HepG2 (cell line): ENCODE measurements around the gene ASCC3. TPM values are rescaled to one million over a fixed set of nuclear protein-coding genes. Genes with fewer than 3 reads are reported as not detected.

Experiments
- ATAC-seq: fragments of 200-7000 bp; cut with Tn5 transposase; 3 replicates; pipeline ENCODE4 v1.9.1; 2020; ENCODE audit warnings: mild to moderate bottlenecking, moderate library complexity
- BruUV-seq: library from RNA; stranded (reverse); fragments of 400-500 nt; replicated peaks from 2 replicates; lab custom pipeline; 2021; lab: Mats Ljungman, UMichigan
- CTCF ChIA-PET: fragments of 300-600 bp; formaldehyde crosslinking; extraction: SDS; loops from one replicate; lab custom pipeline; 2021; ENCODE audit warnings: low total read pairs, inconsistent platforms, low intra/inter-chr PET ratio; lab: Yijun Ruan, JAX
- POLR2A ChIA-PET: fragments of 350-600 bp; sonication (Branson Sonifier 250); formaldehyde crosslinking; loops from one replicate; lab custom pipeline; 2020; ENCODE audit warnings: antibody characterized with exemption, inconsistent platforms; lab: Yijun Ruan, JAX
- DNase-seq: peaks from one replicate; pipeline ENCODE4 v3.0.0-alpha.2; 2015; ENCODE audit warnings: low spot score
- FAIRE-seq: peaks from 3 replicates; lab custom pipeline; 2011; peaks lifted over from hg19 to GRCh38; lab: Jason Lieb, UNC
- H2AFZ ChIP-seq: one replicate; pipeline ENCODE4 v1.6.1; 2011; ENCODE audit warnings: low read length, inconsistent platforms
- H3K27ac ChIP-seq: fragments of 300-600 bp; 3 replicates; pipeline ENCODE4 v1.8.0; 2011; ENCODE audit warnings: mixed run types, mild to moderate bottlenecking, mixed read lengths, low read length, inconsistent platforms; ENCODE audit not compliant: insufficient read depth; ENCODE audit errors: extremely low read length
- H3K27me3 ChIP-seq, 2 experiments: fragments of 200-600 bp in 1 of 2; 2 replicates in 1 of 2; 3 replicates in 1 of 2; pipeline versions ENCODE4 v1.6.0 to v1.8.0; 2011; ENCODE audit warnings: low read length in 2 of 2, mild to moderate bottlenecking in 2 of 2, moderate library complexity in 2 of 2, inconsistent platforms in 1 of 2; ENCODE audit not compliant: insufficient read depth in 2 of 2, control insufficient read depth in 1 of 2
- H3K36me3 ChIP-seq, 2 experiments: fragments of 200-600 bp in 1 of 2; replicated peaks in 1 of 2; 2 replicates in 1 of 2; 3 replicates in 1 of 2; pipeline versions ENCODE4 v1.5.1 to v1.8.0; 2011; ENCODE audit warnings: low read length in 2 of 2, inconsistent platforms in 1 of 2; ENCODE audit not compliant: insufficient read depth in 2 of 2, control insufficient read depth in 1 of 2
- H3K4me1 ChIP-seq: 2 replicates; pipeline ENCODE4 v1.5.1; 2012; ENCODE audit warnings: low read length, inconsistent platforms; ENCODE audit not compliant: insufficient read depth
- H3K4me2 ChIP-seq: 2 replicates; pipeline ENCODE4 v1.6.0; 2011; ENCODE audit warnings: low read depth, low read length, inconsistent platforms
- H3K4me3 ChIP-seq, 3 experiments: fragments of 200-600 bp in 1 of 3; sonication (generic), shearing (Covaris generic) in 1 of 3; replicated peaks in 1 of 3; 2 replicates each; pipeline ENCODE4 v1.5.1; 2011 to 2016; ENCODE audit warnings: low read length in 3 of 3, inconsistent platforms in 2 of 3, low read depth in 2 of 3, mild to moderate bottlenecking in 2 of 3, control low read depth in 1 of 3, mixed read lengths in 1 of 3; ENCODE audit not compliant: insufficient read depth in 1 of 3
- H3K79me2 ChIP-seq: one replicate; pipeline ENCODE4 v1.6.1; 2011; ENCODE audit warnings: low read length, inconsistent platforms; ENCODE audit not compliant: insufficient read depth
- H3K9ac ChIP-seq: 2 replicates; pipeline ENCODE4 v1.6.0; 2011; ENCODE audit warnings: mild to moderate bottlenecking, low read depth, low read length, inconsistent platforms; ENCODE audit not compliant: insufficient read depth
- H3K9me3 ChIP-seq: 2 replicates; pipeline ENCODE4 v1.5.1; 2012; ENCODE audit warnings: mild to moderate bottlenecking, low read length
- H4K20me1 ChIP-seq: 2 replicates; pipeline ENCODE4 v1.6.0; 2011; ENCODE audit warnings: inconsistent platforms, mild to moderate bottlenecking, low read length, moderate library complexity; ENCODE audit not compliant: insufficient read depth
- FOSL2 ChIP-seq: sonication (generic); formaldehyde crosslinking; IDR thresholded peaks from 2 replicates; pipeline ENCODE4 v1.4.0; 2020; ENCODE audit warnings: missing genetic modification reagents
- IRF1 ChIP-seq: sonication (generic); formaldehyde crosslinking; IDR thresholded peaks from 2 replicates; pipeline ENCODE4 v1.4.0; 2020; ENCODE audit warnings: low read depth, mild to moderate bottlenecking, missing genetic modification reagents
- JDP2 ChIP-seq: sonication (generic); formaldehyde crosslinking; IDR thresholded peaks from 2 replicates; pipeline ENCODE4 v1.8.1; 2022; ENCODE audit warnings: missing genetic modification reagents, borderline replicate concordance
- JUNB ChIP-seq: sonication (generic); formaldehyde crosslinking; IDR thresholded peaks from 2 replicates; pipeline ENCODE4 v1.8.0; 2022; ENCODE audit warnings: missing genetic modification reagents, mild to moderate bottlenecking, borderline replicate concordance
- SNAI1 ChIP-seq: sonication (generic); formaldehyde crosslinking; IDR thresholded peaks from 2 replicates; pipeline ENCODE4 v1.5.0; 2020; ENCODE audit warnings: mild to moderate bottlenecking, missing genetic modification reagents, borderline replicate concordance
- WGBS: methylation state at CpG from one replicate; pipeline ENCODE4 v1.1.6; 2017; ENCODE audit warnings: low lambda C conversion rate; 5-methylcytosine and 5-hydroxymethylcytosine counted together
- in situ Hi-C: cut with HindIII; loops from 2 replicates; pipeline ENCODE4 v1.10.0; 2017; ENCODE audit warnings: low pct_unique_long_range_greater_than_20kb; ENCODE audit not compliant: extremely low pct_ligation_motif_present
- intact Hi-C: fragments of 100-400 bp; cut with micrococcal nuclease; formaldehyde crosslinking; loops from one replicate; pipeline ENCODE4 v1.10.0; 2022; ENCODE audit not compliant: unreplicated experiment
- polyA plus RNA-seq, 8 experiments: library from polyadenylated mRNA; depleted of rRNA in 3 of 8; stranded (reverse) in 7 of 8; unstranded in 1 of 8; fragments of >200 nt; fragmentation: Illumina TruSeq in 4 of 8; extraction: Trizol in 4 of 8; gene quantifications; 2 replicates each; pipeline versions ENCODE4 v1.2.1 to v1.2.3, GENCODE V29; 2011 to 2016; ENCODE audit warnings: low read depth in 4 of 8, missing spikeins in 1 of 8, mixed read lengths in 1 of 8; ENCODE audit not compliant: insufficient read depth in 1 of 8
- total RNA-seq, 5 experiments: library from RNA; depleted of rRNA; stranded (reverse); fragments of >200 nt; fragmentation: Illumina TruSeq; extraction: Trizol; gene quantifications; 2 replicates each; pipeline ENCODE4 v1.2.3, GENCODE V29; 2016; ENCODE audit warnings: low read depth in 1 of 5
- TF ChIP-seq, protein P1 (sequence below): sonication (generic); formaldehyde crosslinking; IDR thresholded peaks from 2 replicates; pipeline ENCODE4 v1.5.0; 2020; ENCODE audit warnings: mild to moderate bottlenecking, low read depth, missing genetic modification reagents, borderline replicate concordance

Gene ASCC3
- total and polyA plus RNA-seq, 2 of the 13 experiments (the other 11 are each of a cell fraction or from before 2014, with no cell fraction given): 23.1 to 55.7 TPM

- TF ChIP-seq SNAI1 (CRISPR knock-in tag): no peak
- no peak for TF ChIP-seq IRF1 (CRISPR knock-in tag)
- TF ChIP-seq, protein P1, sequence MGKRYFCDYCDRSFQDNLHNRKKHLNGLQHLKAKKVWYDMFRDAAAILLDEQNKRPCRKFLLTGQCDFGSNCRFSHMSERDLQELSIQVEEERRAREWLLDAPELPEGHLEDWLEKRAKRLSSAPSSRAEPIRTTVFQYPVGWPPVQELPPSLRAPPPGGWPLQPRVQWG (CRISPR knock-in tag): no peak
- TF ChIP-seq JDP2 (CRISPR knock-in tag): no peak
- TF ChIP-seq FOSL2: no peak
Observed at GRCh38 chr6:100700009-100700408, 181.1 kb downstream of the ASCC3 start (continued).

GRCh38 chr6:100695445-100695844, 185.7 kb downstream of the ASCC3 start:
- H2AFZ ChIP-seq: no peak overlapping the region
- H3K4me3 ChIP-seq: no peak overlapping the region
- no peaks in the 10 kb centered on the region for H3K79me2 ChIP-seq
- no TSS peak for BruUV-seq
- intact Hi-C loops (no loop called here), in situ Hi-C loops (no loop called here)
- no peak for DNase-seq
- H3K4me2 ChIP-seq: no peak overlapping the region
- H3K36me3 ChIP-seq: 0 out of 5 replicates have a peak, but pooled peaks cover 0 to 11% of the 10 kb centered on the region in 2 experiments
- ChIA-PET CTCF (no interaction called here), POLR2A (no interaction called here)
- TF ChIP-seq JUNB (CRISPR knock-in tag): no peak
- no peaks in the 10 kb centered on the region for H3K4me1 ChIP-seq
- WGBS: 100% methylated on average over 1 of the region's 1 CpG
- H3K27me3 ChIP-seq: no peaks in the 10 kb centered on the region
- no peaks in the 10 kb centered on the region; the same call in 1 of the 2 replicates for H3K9me3 ChIP-seq
- FAIRE-seq: no peak
- no peak overlapping the region for H3K27ac ChIP-seq
- H4K20me1 ChIP-seq: no peaks in the 10 kb centered on the region; the same call in 1 of the 2 replicates
- H3K9ac ChIP-seq: no peak overlapping the region
- no peak for ATAC-seq
